ENCODE data around the gene ZDHHC7.
"Not testable (repeated sequence)": the region's sequence is repeated elsewhere in the genome, so short reads cannot be mapped to it uniquely, and the experiment has no call there.

Gene ZDHHC7

DNA sequence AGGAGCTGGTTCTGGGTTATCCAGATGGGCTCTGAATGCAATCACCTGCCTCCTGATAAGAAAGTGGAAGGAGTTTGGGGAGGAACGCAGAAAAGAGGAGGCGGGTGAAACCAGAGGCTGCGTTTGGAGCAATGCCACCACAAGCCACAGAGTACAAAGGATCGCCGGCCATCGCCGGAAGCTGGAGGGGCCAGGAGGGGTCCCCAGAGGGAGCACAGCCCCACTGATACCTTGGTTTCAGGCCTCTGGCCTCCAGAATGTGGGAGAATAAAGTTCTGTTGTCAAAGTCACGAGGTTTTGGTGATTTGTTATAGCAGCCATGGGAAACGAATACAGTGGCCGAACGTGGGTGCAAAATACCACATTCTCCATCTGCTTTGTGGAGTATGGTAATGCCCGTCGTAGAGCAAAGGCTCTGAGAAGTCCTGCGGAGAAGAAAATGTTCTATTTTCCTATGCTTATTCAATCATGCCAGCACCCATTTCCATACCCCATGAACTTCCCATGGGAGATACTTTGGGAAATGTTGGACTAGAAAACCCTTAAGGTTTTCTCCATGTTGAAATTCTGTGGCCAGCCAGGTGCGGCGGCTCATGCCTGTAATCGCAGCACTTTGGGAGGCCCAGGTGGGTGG, 51.4 kb downstream of the ZDHHC7 start:
- no peak for DNase-seq

DNA sequence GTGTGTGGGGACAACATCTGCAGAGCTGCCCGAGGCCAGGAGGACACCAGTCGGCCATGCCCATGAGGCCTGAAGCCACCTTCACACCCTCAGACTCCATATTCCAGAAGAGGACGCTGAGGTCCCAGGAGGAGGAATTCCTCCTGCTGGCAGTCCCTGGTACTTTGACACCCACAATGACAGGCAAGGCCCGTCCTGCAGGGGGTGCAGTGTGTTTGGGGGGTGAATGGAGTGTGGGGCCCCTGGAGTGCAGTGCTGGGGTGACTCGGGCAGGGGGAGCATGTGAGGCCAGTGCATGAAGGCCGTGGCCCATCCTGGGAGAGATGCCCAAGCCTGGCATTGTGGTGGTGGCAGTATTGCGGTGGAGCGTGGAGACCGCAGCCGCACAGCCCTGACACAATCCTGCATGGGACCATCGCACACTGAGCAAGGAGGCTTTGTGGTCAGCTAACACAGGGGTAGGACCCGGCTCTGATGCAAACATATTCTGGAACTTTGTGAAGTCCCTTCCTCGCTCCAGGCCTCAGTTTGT, 52.2 kb downstream of the ZDHHC7 start:
- no peak for DNase-seq

GRCh38 chr16:84957792-84958191, 53.5 kb downstream of the ZDHHC7 start:
- no peak for DNase-seq

DNA sequence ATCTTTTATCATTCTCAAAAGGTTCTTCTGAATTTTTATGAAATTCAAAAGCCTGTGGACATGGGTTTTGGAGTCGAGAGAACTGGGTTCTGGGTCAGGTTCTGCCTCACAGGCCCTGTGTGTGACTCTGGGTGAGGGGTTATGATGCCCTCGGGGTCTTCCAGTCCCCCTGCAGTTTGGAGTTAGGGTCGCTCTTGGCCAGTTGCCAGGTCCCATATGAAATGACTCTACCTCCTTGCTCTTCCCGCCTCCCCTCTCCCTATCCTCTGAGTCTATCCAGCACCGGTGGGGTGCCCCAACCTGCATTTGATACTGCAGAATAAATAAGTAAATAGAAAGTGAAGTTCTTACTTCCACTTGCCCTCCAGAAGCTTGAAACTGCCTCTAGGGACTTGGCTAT, 54.1 kb downstream of the ZDHHC7 start:
- no peak for DNase-seq

DNA sequence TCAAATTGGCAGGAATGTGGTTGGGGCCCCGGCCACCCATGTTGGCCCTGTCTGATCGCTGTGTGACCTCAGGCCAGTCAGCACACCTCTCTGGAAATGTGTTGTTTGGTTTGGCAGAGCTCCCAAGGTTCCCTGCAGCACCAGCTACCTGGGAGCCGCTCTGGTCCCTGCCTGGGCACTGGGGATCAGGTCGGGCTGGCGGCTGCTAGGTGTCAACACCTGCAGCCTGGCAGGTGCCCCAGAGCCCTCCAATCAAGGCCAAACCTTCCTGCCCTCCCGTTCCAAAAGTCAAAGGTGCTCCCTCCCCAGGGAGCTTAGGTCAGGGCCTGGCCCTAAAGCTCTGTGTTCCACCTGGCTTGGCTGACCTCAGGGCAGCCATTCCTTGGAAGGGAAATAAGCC, 55.9 kb downstream of the ZDHHC7 start:
- no peak for DNase-seq

DNA sequence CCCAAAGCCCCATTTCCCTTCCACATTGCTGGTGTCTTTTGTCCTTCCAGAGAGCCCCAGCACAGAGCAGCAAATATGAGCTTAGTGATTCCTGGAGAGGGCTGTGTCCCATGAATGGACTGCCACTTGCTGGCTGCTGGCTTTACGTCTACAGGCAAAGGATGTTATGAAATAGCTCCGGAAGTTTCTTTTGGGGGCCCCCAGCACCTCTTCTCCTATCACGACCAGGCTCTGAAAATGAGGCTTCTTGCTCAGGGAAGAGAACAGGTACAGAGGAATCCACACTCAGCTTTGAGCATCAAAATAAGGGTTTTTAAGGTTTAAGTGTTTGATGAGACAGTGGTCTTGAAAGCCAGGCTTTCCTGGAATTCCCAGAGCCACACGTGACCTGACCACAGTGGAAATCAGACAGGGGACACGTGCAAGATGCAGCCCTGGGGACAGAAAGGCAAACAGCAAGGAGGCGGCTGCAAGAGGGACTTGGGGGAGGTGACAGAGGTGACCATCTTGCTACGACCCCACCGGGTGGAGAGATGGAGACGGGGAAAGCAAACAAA, 58.1 kb downstream of the ZDHHC7 start:
- no peak for DNase-seq

- DNase-seq: no peak
Measured at GRCh38 chr16:84952335-84953189, 58.8 kb downstream of the ZDHHC7 start.

- DNase-seq: no peak
Measured at GRCh38 chr16:84950906-84951305, 60.4 kb downstream of the ZDHHC7 start.

DNA sequence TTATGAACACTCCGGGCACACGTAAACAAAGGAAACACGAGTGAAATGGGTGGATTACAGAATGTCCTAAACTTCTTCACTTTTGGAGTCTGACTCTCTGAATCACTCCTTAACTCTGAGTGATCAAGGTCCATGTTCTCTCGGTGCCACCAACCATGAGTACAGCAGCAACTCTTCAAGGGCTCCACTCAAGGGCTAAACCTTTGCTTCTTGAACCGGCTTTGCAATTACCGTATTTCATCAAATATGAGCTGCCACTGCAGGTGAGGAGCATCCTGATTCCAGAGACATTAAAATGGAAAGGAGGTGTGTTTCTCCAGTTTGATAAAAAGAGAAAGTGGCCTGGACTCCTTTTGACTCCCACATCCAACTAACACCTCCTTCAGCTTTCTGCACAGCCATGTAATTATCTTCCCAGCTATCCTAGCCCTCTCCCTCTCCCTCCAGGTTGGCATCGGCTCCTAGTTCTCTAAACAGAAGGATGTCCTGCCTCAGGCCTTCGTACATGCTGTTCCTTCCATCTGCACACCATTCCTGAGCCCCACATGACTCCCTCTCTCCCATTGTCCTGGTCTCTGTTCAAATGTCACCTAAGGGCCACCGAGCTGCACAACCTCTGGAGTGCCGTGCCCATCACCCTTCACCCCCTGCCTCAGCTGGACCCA, 61.4 kb downstream of the ZDHHC7 start:
- no peak for DNase-seq

DNA sequence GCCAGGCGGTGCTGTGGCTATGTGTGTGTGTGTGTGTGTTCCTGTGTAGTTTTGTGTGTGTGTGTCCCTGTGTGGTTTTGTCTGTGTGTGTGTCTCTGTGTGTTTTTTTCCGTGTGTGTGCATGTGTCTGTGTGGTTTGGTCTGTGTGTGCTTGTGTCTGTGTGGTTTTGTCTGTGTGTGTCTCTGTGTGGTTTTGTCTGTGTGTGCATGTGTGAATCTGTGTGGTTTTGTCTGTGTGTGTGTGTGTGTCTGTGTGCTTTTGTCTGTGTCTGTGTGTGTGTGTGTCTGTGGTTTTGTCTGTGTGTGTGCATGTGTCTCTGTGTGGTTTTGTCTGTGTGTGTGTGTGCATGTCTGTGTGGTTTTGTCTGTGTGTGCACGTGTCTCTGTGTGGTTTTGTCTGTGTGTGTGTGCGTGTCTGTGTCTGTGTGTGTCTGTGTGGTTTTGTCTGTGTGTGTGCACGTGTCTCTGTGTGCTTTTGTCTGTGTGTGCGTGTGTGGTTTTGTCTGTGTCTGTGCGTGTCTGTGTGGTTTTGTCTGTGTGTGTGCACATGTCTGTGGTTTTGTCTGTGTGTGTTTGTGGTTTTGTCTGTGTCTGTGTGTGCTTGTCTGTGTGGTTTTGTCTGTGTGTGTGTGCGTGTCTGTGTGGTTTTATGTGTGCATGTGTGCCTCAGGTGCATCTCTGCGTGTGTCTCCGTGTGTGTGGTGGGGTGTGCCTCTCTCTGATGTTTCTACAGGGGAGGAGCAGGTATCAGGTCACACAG, 62.3 kb downstream of the ZDHHC7 start:
- no peak for DNase-seq

DNA sequence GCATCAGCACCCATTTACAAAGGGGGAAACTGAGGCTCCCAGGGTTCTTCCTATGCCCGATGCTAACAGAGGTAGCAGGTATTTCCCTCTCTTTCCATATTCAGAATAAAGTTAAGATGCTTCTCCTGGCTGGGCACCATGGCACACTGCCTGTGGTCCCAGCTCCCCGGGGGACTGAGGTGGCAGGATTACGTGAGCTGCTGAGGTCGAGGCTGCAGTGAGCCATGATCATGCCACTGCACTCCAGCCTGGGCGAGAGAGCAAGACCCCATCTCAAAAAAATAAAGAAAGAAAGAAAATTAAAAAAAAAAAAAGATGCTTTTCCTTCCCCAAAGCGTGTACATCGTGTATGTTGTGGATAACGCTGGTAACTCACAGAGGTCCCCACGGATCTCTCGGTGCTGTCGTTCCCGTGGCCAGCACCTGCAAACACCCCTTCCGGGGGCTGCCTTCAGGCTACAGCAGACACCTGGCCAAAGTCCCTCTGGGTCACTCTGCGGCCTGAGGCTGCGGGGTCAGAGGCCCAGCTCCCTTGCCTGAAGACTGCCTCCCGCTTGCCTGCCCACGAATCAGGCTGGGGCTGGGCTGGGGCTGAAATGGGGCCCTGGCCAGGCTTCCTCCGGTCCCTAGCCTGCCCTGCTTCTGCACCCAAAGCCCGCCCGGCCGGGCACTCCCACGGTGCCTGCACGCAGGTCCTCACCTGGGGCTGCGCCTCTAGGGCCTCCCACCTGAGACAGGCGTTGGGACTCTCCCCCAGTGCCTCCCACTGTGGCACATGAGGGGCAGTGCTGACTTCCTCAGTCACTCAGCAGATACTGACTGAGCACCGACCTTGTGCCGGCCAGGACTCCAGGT, 63.1 kb downstream of the ZDHHC7 start:
- DNase-seq: no peak

- DNase-seq: no peak
Measured at GRCh38 chr16:84947022-84947421, 64.3 kb downstream of the ZDHHC7 start.

DNA sequence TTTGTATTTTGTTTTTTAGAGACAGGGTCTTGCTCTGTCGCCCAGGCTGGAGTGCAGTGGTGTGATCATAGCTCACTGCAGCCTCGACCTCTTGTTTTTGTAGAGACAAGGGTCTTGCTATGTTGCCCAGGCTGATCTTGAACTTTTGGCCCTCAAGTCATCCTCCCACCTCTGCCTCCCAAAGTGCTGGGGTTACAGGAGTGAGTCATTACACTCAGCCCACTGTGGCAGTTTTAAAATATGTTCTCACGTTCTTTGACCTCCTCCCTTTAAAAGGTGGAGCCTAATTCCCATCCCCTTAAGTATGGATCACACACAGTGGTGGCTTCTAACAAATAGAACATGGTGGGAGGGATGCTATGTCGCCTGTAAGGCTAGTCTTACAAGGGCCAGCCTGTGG, 67.7 kb downstream of the ZDHHC7 start:
- DNase-seq: no peak

GRCh38 chr16:84942786-84943185, 68.5 kb downstream of the ZDHHC7 start:
- DNase-seq: no peak

DNA sequence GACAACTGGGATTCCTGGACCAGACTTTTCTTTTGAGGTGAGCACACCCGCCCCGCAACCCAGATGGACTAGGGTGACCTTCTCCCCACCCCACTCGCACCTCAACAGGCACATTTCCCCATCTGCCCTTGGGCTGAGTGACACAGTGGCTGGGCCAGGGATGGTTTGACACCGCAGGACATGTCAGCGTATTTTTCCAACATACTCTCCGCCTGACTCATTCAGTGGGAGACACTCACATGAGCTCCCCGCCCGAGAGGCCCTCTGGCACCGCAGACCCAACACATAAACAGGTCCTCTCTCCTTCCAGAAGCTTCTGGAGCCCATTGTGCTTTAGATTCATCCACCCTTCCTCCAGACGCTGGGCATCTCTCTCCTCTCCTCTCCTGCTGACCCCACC, 69.4 kb downstream of the ZDHHC7 start:
- no peak for DNase-seq

GRCh38 chr16:84940670-84941551, 70.4 kb downstream of the ZDHHC7 start:
- DNase-seq: no peak

GRCh38 chr16:84938616-84939015, 72.7 kb downstream of the ZDHHC7 start:
- DNase-seq: not testable (repeated sequence)

- no peak for DNase-seq
Measured at GRCh38 chr16:84937196-84938005, 73.9 kb downstream of the ZDHHC7 start.

- DNase-seq: no peak
Measured at GRCh38 chr16:84933774-84934631, 77.3 kb downstream of the ZDHHC7 start.
